PFSK-1 (cell line): Measurements from ENCODE around the gene H6PD.

ENCODE experiments used
- FOXP2 ChIP-seq: optimal IDR thresholded peaks from 2 replicates; pipeline ENCODE3; 2011; ENCODE audit warnings: borderline replicate concordance, control low read depth, inconsistent platforms; ENCODE audit not compliant: insufficient read depth; ENCODE audit errors: extremely low read length, extremely low read depth
- POLR2AphosphoS5 ChIP-seq: IDR thresholded peaks from 2 replicates; pipeline ENCODE4 v1.6.1; 2012; ENCODE audit warnings: low read depth, mild to moderate bottlenecking, control low read depth, low read length, moderate library complexity
- REST ChIP-seq, 2 experiments: IDR thresholded peaks; 2 replicates each; pipeline versions ENCODE4 v1.6.1 to v1.8.0; 2011 to 2012; ENCODE audit warnings: low read depth in 2 of 2, low read length in 2 of 2, control low read depth in 1 of 2, inconsistent platforms in 1 of 2, mild to moderate bottlenecking in 1 of 2, moderate library complexity in 1 of 2; ENCODE audit not compliant: insufficient read depth in 1 of 2
- SIN3A ChIP-seq: IDR thresholded peaks from 2 replicates; pipeline ENCODE4 v1.6.1; 2012; ENCODE audit warnings: mild to moderate bottlenecking, low read length, moderate library complexity, borderline replicate concordance; ENCODE audit not compliant: insufficient read depth
- TAF1 ChIP-seq: IDR thresholded peaks from 2 replicates; pipeline ENCODE4 v1.6.1; 2012; ENCODE audit warnings: low read length, control low read depth, borderline replicate concordance; ENCODE audit not compliant: insufficient read depth

GRCh38 chr1:9293241-9293532, 58.6 kb downstream of the H6PD start:
- TF ChIP-seq POLR2AphosphoS5 (no peak), FOXP2 (no peak), TAF1 (no peak), REST (IDR thresholded peaks at IDR 0.05; ENCODE audit: insufficient read depth in 1 of 2, low read depth in 2 of 2, low read length in 2 of 2) (no peak), SIN3A (no peak)
